IMR-90 (cell line): ENCODE data around the gene SPDEF. TPM values are rescaled to one million over a fixed set of nuclear protein-coding genes. Genes with fewer than 3 reads are reported as not detected.

Experiments used
- ATAC-seq: fragments of 200-7000 bp; cut with Tn5 transposase; 2 replicates; pipeline ENCODE4 v1.9.1; 2020; ENCODE audit warnings: low read depth, mild to moderate bottlenecking, moderate library complexity
- BruUV-seq: library from RNA; stranded (reverse); fragments of 400-500 nt; replicated peaks from 2 replicates; lab custom pipeline; 2021; lab: Mats Ljungman, UMichigan
- CTCF ChIA-PET: fragments of 300-600 bp; formaldehyde crosslinking; extraction: SDS; loops from one replicate; lab custom pipeline; 2021; ENCODE audit warnings: antibody characterized with exemption; lab: Yijun Ruan, JAX
- POLR2A ChIA-PET: fragments of 300-600 bp; sonication (Branson Sonifier 250); formaldehyde crosslinking; loops from one replicate; lab custom pipeline; 2022; ENCODE audit warnings: antibody characterized with exemption; ENCODE audit not compliant: unreplicated experiment; lab: Charles Lee
- DNase-seq: peaks from one replicate; pipeline ENCODE4 v3.0.0; 2013
- H2AFZ ChIP-seq: replicated peaks from 2 replicates; pipeline ENCODE3; 2013; ENCODE audit warnings: low read length, mild to moderate bottlenecking; ENCODE audit not compliant: poor library complexity
- H2AK5ac ChIP-seq: 2 replicates; pipeline ENCODE4 v1.6.1; 2013; ENCODE audit warnings: low read depth, low read length, inconsistent platforms
- H2AK9ac ChIP-seq: replicated peaks from 2 replicates; pipeline ENCODE3; 2013; ENCODE audit warnings: mild to moderate bottlenecking, low read depth, low read length, moderate library complexity; ENCODE audit not compliant: poor library complexity
- H2BK120ac ChIP-seq: 2 replicates; pipeline ENCODE4 v1.6.1; 2013; ENCODE audit warnings: low read depth, low read length, inconsistent platforms
- H2BK15ac ChIP-seq: 3 replicates; pipeline ENCODE4 v1.6.1; 2013; ENCODE audit warnings: low read depth, low read length, inconsistent platforms
- H2BK20ac ChIP-seq: 2 replicates; pipeline ENCODE4 v1.6.1; 2013; ENCODE audit warnings: low read depth, mild to moderate bottlenecking, inconsistent platforms, low read length, moderate library complexity
- H2BK5ac ChIP-seq: 2 replicates; pipeline ENCODE4 v1.6.1; 2013; ENCODE audit warnings: mild to moderate bottlenecking, low read depth, low read length, inconsistent platforms; ENCODE audit not compliant: poor library complexity, severe bottlenecking
- H3K14ac ChIP-seq: replicated peaks from 2 replicates; pipeline ENCODE4 v1.6.1; 2013; ENCODE audit warnings: low read depth, low read length, inconsistent platforms
- H3K18ac ChIP-seq: 2 replicates; pipeline ENCODE4 v1.6.1; 2013; ENCODE audit warnings: low read depth, low read length, control low read depth
- H3K23ac ChIP-seq: 2 replicates; pipeline ENCODE4 v1.6.1; 2013; ENCODE audit warnings: low read depth, low read length, inconsistent platforms
- H3K27ac ChIP-seq: 2 replicates; pipeline ENCODE4 v1.5.1; 2013; ENCODE audit warnings: mild to moderate bottlenecking, control low read depth, low read length; ENCODE audit not compliant: insufficient read depth
- H3K27me3 ChIP-seq: 2 replicates; pipeline ENCODE4 v1.6.1; 2013; ENCODE audit warnings: low read length; ENCODE audit not compliant: control insufficient read depth, insufficient read depth
- H3K36me3 ChIP-seq: 2 replicates; pipeline ENCODE4 v1.6.1; 2013; ENCODE audit warnings: low read length, mixed read lengths; ENCODE audit not compliant: control insufficient read depth, insufficient read depth
- H3K4ac ChIP-seq: 2 replicates; pipeline ENCODE4 v1.6.1; 2013; ENCODE audit warnings: low read depth, low read length, inconsistent platforms
- H3K4me1 ChIP-seq: 2 replicates; pipeline ENCODE4 v1.6.1; 2013; ENCODE audit warnings: low read length, mixed read lengths; ENCODE audit not compliant: control insufficient read depth, insufficient read depth
- H3K4me2 ChIP-seq: 2 replicates; pipeline ENCODE4 v1.6.1; 2013; ENCODE audit warnings: low read depth, mild to moderate bottlenecking, control low read depth, low read length, moderate library complexity
- H3K4me3 ChIP-seq: 2 replicates; pipeline ENCODE4 v1.5.1; 2013; ENCODE audit warnings: low read depth, mild to moderate bottlenecking, control low read depth, low read length, moderate library complexity; ENCODE audit not compliant: insufficient read depth
- H3K56ac ChIP-seq: 2 replicates; pipeline ENCODE4 v1.6.1; 2013; ENCODE audit warnings: low read length, inconsistent platforms; ENCODE audit not compliant: insufficient read depth; ENCODE audit errors: extremely low read depth
- H3K79me1 ChIP-seq, 2 experiments: 2 replicates each; pipeline ENCODE4 v1.6.1; 2013; ENCODE audit warnings: low read length in 2 of 2, inconsistent platforms in 1 of 2, low read depth in 1 of 2
- H3K9ac ChIP-seq: 2 replicates; pipeline ENCODE4 v1.6.1; 2013; ENCODE audit warnings: low read depth, low read length, control low read depth
- H3K9me1 ChIP-seq: 2 replicates; pipeline ENCODE4 v1.6.1; 2013; ENCODE audit warnings: low read length, inconsistent platforms; ENCODE audit not compliant: insufficient read depth
- H3K9me3 ChIP-seq: 2 replicates; pipeline ENCODE4 v1.6.1; 2013; ENCODE audit warnings: low read length; ENCODE audit not compliant: control insufficient read depth, insufficient read depth
- H4K20me1 ChIP-seq: 2 replicates; pipeline ENCODE4 v1.6.1; 2013; ENCODE audit warnings: low read length, inconsistent platforms; ENCODE audit not compliant: insufficient read depth
- H4K5ac ChIP-seq: 2 replicates; pipeline ENCODE4 v1.6.1; 2013; ENCODE audit warnings: mild to moderate bottlenecking, low read depth, low read length, control low read depth
- H4K8ac ChIP-seq, 2 experiments: 2 replicates each; pipeline ENCODE4 v1.6.1; 2013; ENCODE audit warnings: low read depth in 2 of 2, low read length in 2 of 2, control low read depth in 1 of 2, inconsistent platforms in 1 of 2
- H4K91ac ChIP-seq: 2 replicates; pipeline ENCODE4 v1.6.1; 2013; ENCODE audit warnings: low read depth, low read length, inconsistent platforms; ENCODE audit not compliant: insufficient read depth
- BHLHE40 ChIP-seq: fragments of 150-350 bp; IDR thresholded peaks from 2 replicates; pipeline ENCODE4 v1.6.1; 2016; ENCODE audit warnings: mild to moderate bottlenecking, low read depth, low read length
- CHD1 ChIP-seq: IDR thresholded peaks from 2 replicates; pipeline ENCODE4 v1.6.1; 2012; ENCODE audit warnings: low read depth, low read length, improper control_type of control experiment
- WGBS, 2 experiments: methylation state at CpG; one replicate each; pipeline versions ENCODE4 v1.1.5 to v1.1.7; 2013; ENCODE audit warnings: missing lambda C conversion rate in 2 of 2; ENCODE audit not compliant: insufficient read length in 1 of 2; ENCODE audit errors: extremely low coverage in 2 of 2; 5-methylcytosine and 5-hydroxymethylcytosine counted together
- dilution Hi-C: fragments of 300-500 bp; cut with HindIII; formaldehyde crosslinking; loops from one replicate; pipeline ENCODE4 v1.14.3; 2018; ENCODE audit warnings: low sequenced_read_pairs; ENCODE audit not compliant: unreplicated experiment
- in situ Hi-C: fragments of 300-500 bp; cut with MboI; formaldehyde crosslinking; loops from 3 replicates; pipeline ENCODE4 v1.14.3; 2019; ENCODE audit warnings: low sequenced_read_pairs, inconsistent platforms, mixed read lengths
- intact Hi-C: fragments of 100-400 bp; cut with micrococcal nuclease; formaldehyde crosslinking; loops from 2 replicates; pipeline ENCODE4 v1.10.0; 2022
- polyA plus RNA-seq, 3 experiments: library from polyadenylated mRNA; depleted of rRNA; stranded (reverse); fragments of >200 nt; gene quantifications; 2 replicates each; pipeline ENCODE4 v1.2.3, GENCODE V29; 2012; ENCODE audit warnings: low replicate concordance in 1 of 3
- total RNA-seq: library from RNA; depleted of rRNA; stranded (reverse); fragments of >200 nt; gene quantifications from 2 replicates; pipeline ENCODE4 v1.2.3, GENCODE V29; 2012

The SPDEF gene
- total and polyA plus RNA-seq, 2 of the 4 experiments (the other 2 are of a cell fraction), result 0.05 TPM; not detected in 1

DNA sequence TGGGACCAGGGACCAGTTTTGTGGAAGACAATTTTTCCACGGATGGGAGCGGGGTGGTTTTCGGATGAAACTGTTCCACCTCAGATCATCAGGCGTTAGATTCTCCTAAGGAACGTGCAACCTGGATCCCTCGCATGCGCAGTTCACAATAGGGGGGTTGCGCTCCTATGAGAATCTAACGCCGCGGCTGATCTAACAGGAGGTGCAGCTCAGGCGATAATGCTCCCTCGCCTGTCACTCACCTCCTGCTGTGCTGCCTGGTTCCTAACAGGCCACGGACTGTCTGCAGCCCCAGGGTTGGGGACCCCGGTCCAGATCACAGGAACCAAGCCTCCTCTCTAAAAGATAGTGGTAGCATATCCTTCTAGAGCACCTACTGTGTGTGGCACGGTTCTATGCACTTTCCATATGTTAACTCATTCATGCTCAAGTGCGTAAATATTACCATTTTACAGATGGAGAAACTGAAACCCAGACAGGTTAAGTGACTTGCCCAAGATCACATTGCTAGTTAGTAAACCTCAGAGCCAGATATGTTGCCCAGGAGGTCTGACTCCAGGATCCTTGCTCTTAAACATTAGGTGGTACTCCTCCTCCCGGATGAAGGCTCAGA, 25.3 kb downstream of the SPDEF start:
- no peaks in the 10 kb centered on the region for H3K9me3 ChIP-seq
- ATAC-seq, result no peak
- no peak overlapping the region for H4K91ac ChIP-seq
- no peaks in the 10 kb centered on the region for H3K79me1 ChIP-seq
- POLR2A ChIA-PET, result no interaction called here
- no peaks in the 10 kb centered on the region for H4K20me1 ChIP-seq
- H3K18ac ChIP-seq, result no peak overlapping the region
- H2AFZ ChIP-seq, result no peak overlapping the region
- no peak overlapping the region for H2AK5ac ChIP-seq
- no peak overlapping the region for H3K14ac ChIP-seq
- no peak overlapping the region for H2BK120ac ChIP-seq
- no peak overlapping the region for H2BK5ac ChIP-seq
- H4K5ac ChIP-seq, result peak overlapping the region; percentile 2; the same call in 1 of the 2 replicates
- H2BK15ac ChIP-seq, result no peak overlapping the region
- H3K27ac ChIP-seq, result no peak overlapping the region
- no TSS peak for BruUV-seq
- H2BK20ac ChIP-seq, result no peak overlapping the region
- H4K8ac ChIP-seq, result no peak overlapping the region
- no peak overlapping the region for H3K4me3 ChIP-seq
- no peaks in the 10 kb centered on the region for H3K36me3 ChIP-seq
- peaks cover 4% of the 10 kb centered on the region for H3K4me1 ChIP-seq
- 90% methylated on average over 11 of the region's 18 CpGs; no CpG with 5 or more reads in 1 of the 2 experiments for WGBS, 2 experiments
- intact Hi-C loops, result no loop called here
- in situ Hi-C loops, result no loop called here
- CTCF ChIA-PET, result no interaction called here
- no peak overlapping the region for H3K56ac ChIP-seq
- H3K4me2 ChIP-seq, result no peak overlapping the region
- TF ChIP-seq CHD1 (no peak), BHLHE40 (no peak)
- H3K23ac ChIP-seq, result no peak overlapping the region
- peaks cover 3% of the 10 kb centered on the region; the same call in 1 of the 2 replicates for H3K9me1 ChIP-seq
- H3K27me3 ChIP-seq, result peaks cover 18% of the 10 kb centered on the region; the same call in 1 of the 2 replicates
- dilution Hi-C loops, result no loop called here
- no peak overlapping the region for H3K4ac ChIP-seq
- DNase-seq, result no peak
- H3K9ac ChIP-seq, result no peak overlapping the region
- no peak overlapping the region for H2AK9ac ChIP-seq
